SK-N-SH (cell line): ENCODE data around the gene IL11RA. TPM values are rescaled to one million over a fixed set of nuclear protein-coding genes. Genes with fewer than 3 reads are reported as not detected.

ENCODE experiments used
- CTCF ChIA-PET: fragments of 300-600, 350-600 bp; formaldehyde crosslinking; extraction: SDS; loops from one replicate; lab custom pipeline; 2021; lab: Yijun Ruan, JAX
- POLR2A ChIA-PET: fragments of 350-600 bp; sonication (Branson Sonifier 250); formaldehyde crosslinking; extraction: SDS; loops from one replicate; lab custom pipeline; 2020; ENCODE audit warnings: antibody characterized with exemption, inconsistent platforms; lab: Yijun Ruan, JAX
- DNase-seq: peaks from one replicate; pipeline ENCODE4 v3.0.0; 2012
- H2AFZ ChIP-seq: fragments of 200-600 bp; sonication (generic); 2 replicates; pipeline ENCODE4 v1.8.1; 2016; ENCODE audit warnings: antibody characterized with exemption, mild to moderate bottlenecking, low read depth
- H3F3A ChIP-seq: fragments of 200-600 bp; sonication (generic); replicated peaks from 2 replicates; pipeline ENCODE3; 2016; ENCODE audit warnings: antibody characterized with exemption, mild to moderate bottlenecking; ENCODE audit not compliant: insufficient read depth
- H3K27ac ChIP-seq, 2 experiments: fragments of 200-500 bp in 1 of 2; fragments of 200-600 bp in 1 of 2; sonication (Bioruptor generic) in 1 of 2; sonication (generic), shearing (Covaris generic) in 1 of 2; 2 replicates each; pipeline versions ENCODE4 v1.5.1 to v1.6.1; 2014 to 2016; ENCODE audit warnings: low read depth in 2 of 2, inconsistent platforms in 1 of 2, low read length in 1 of 2, mild to moderate bottlenecking in 1 of 2, mixed read lengths in 1 of 2
- H3K27me3 ChIP-seq: fragments of 200-600 bp; sonication (generic), shearing (Covaris generic); 2 replicates; pipeline ENCODE4 v1.6.1; 2016; ENCODE audit warnings: mixed run types; ENCODE audit not compliant: insufficient read depth
- H3K36me3 ChIP-seq, 2 experiments: fragments of 200-500 bp in 1 of 2; fragments of 200-600 bp in 1 of 2; sonication (Bioruptor generic) in 1 of 2; sonication (generic) in 1 of 2; replicated peaks in 1 of 2; 2 replicates each; pipeline versions ENCODE3 to v1.5.1; 2014 to 2016; ENCODE audit warnings: low read length in 1 of 2, mild to moderate bottlenecking in 1 of 2; ENCODE audit not compliant: insufficient read depth in 2 of 2, control insufficient read depth in 1 of 2
- H3K4me1 ChIP-seq, 2 experiments: fragments of 200-500 bp in 1 of 2; fragments of 200-600 bp in 1 of 2; sonication (Bioruptor generic) in 1 of 2; sonication (generic), shearing (Covaris generic) in 1 of 2; 2 replicates each; pipeline versions ENCODE4 v1.5.1 to v1.6.1; 2014 to 2016; ENCODE audit warnings: low read depth in 1 of 2, low read length in 1 of 2, mixed run types in 1 of 2; ENCODE audit not compliant: insufficient read depth in 2 of 2, control insufficient read depth in 1 of 2
- H3K4me2 ChIP-seq: fragments of 200-600 bp; sonication (generic), shearing (Covaris generic); 2 replicates; pipeline ENCODE4 v1.6.1; 2017; ENCODE audit warnings: mixed run types
- H3K4me3 ChIP-seq, 2 experiments: fragments of 200-500 bp in 1 of 2; fragments of 200-600 bp in 1 of 2; sonication (Bioruptor generic) in 1 of 2; sonication (generic), shearing (Covaris generic) in 1 of 2; 2 replicates each; pipeline versions ENCODE4 v1.5.1 to v1.8.1; 2014 to 2016; ENCODE audit warnings: low read depth in 2 of 2, inconsistent platforms in 1 of 2, low read length in 1 of 2, mild to moderate bottlenecking in 1 of 2, mixed read lengths in 1 of 2, moderate library complexity in 1 of 2
- H3K79me2 ChIP-seq: fragments of 200-600 bp; sonication (generic); 2 replicates; pipeline ENCODE4 v1.8.1; 2017; ENCODE audit warnings: mild to moderate bottlenecking; ENCODE audit not compliant: insufficient read depth
- H3K9ac ChIP-seq: fragments of 200-600 bp; sonication (generic); 2 replicates; pipeline ENCODE4 v1.6.1; 2017; ENCODE audit warnings: mixed run types
- H3K9me2 ChIP-seq: fragments of 200-600 bp; sonication (generic); 2 replicates; pipeline ENCODE4 v1.6.1; 2017; ENCODE audit warnings: mixed run types
- H3K9me3 ChIP-seq: fragments of 200-600 bp; sonication (generic); 2 replicates; pipeline ENCODE4 v1.6.1; 2017; ENCODE audit warnings: mixed run types, mild to moderate bottlenecking, moderate library complexity
- H4K20me1 ChIP-seq: fragments of 200-600 bp; sonication (generic); 2 replicates; pipeline ENCODE4 v1.6.1; 2017; ENCODE audit warnings: mild to moderate bottlenecking, mixed run types; ENCODE audit not compliant: insufficient read depth
- CHD2 ChIP-seq: fragments of 150-350 bp; IDR thresholded peaks from 2 replicates; pipeline ENCODE4 v1.6.1; 2018; ENCODE audit warnings: low read length; ENCODE audit not compliant: partially characterized antibody
- ELF1 ChIP-seq: IDR thresholded peaks from 2 replicates; pipeline ENCODE4 v1.4.0; 2012
- EP300 ChIP-seq, 2 experiments: IDR thresholded peaks; 2 replicates each; pipeline versions ENCODE4 v1.4.0 to v1.6.1; 2012; ENCODE audit warnings: borderline replicate concordance in 1 of 2, low read depth in 1 of 2, low read length in 1 of 2
- EZH2phosphoT487 ChIP-seq: fragments of 200-600 bp; sonication (generic); IDR thresholded peaks from 2 replicates; pipeline ENCODE4 v1.6.1; 2017; ENCODE audit warnings: low read depth, mixed run types, mild to moderate bottlenecking, antibody characterized with exemption, moderate library complexity, borderline replicate concordance
- FOSL2 ChIP-seq: IDR thresholded peaks from 2 replicates; pipeline ENCODE4 v1.4.0; 2012; ENCODE audit warnings: low read depth, mild to moderate bottlenecking, moderate library complexity, borderline replicate concordance
- FOXJ3 ChIP-seq: sonication (generic); formaldehyde crosslinking; IDR thresholded peaks from 2 replicates; pipeline ENCODE4 v1.5.1; 2020; ENCODE audit warnings: mild to moderate bottlenecking, missing genetic modification reagents
- JUND ChIP-seq: IDR thresholded peaks from 2 replicates; pipeline ENCODE4 v1.4.0; 2012
- RAD21 ChIP-seq: IDR thresholded peaks from 2 replicates; pipeline ENCODE4 v1.6.1; 2012; ENCODE audit warnings: mild to moderate bottlenecking, low read length
- RCOR1 ChIP-seq: fragments of 150-350 bp; IDR thresholded peaks from 2 replicates; pipeline ENCODE4 v1.6.1; 2017; ENCODE audit warnings: antibody characterized with exemption, low read length
- REST ChIP-seq: IDR thresholded peaks from 2 replicates; pipeline ENCODE4 v1.6.1; 2012; ENCODE audit warnings: mild to moderate bottlenecking, low read depth, low read length, moderate library complexity
- TCF12 ChIP-seq: IDR thresholded peaks from 2 replicates; pipeline ENCODE4 v1.4.0; 2012
- USF2 ChIP-seq: fragments of 150-350 bp; IDR thresholded peaks from 2 replicates; pipeline ENCODE4 v1.6.1; 2017; ENCODE audit warnings: antibody characterized with exemption, low read length, low read depth, borderline replicate concordance
- YY1 ChIP-seq: IDR thresholded peaks from 2 replicates; pipeline ENCODE4 v1.4.0; 2012; ENCODE audit warnings: low read depth, mild to moderate bottlenecking
- ZBTB33 ChIP-seq: IDR thresholded peaks from 2 replicates; pipeline ENCODE4 v1.4.0; 2012; ENCODE audit warnings: low read depth, borderline replicate concordance
- WGBS: methylation state at CpG from one replicate; pipeline ENCODE4 v1.1.6; 2017; ENCODE audit warnings: low lambda C conversion rate; 5-methylcytosine and 5-hydroxymethylcytosine counted together
- polyA plus RNA-seq, 3 experiments: library from polyadenylated mRNA; depleted of rRNA; stranded (reverse); fragments of >200 nt; gene quantifications; 2 replicates each; pipeline ENCODE4 v1.2.3, GENCODE V29; 2012

Gene IL11RA
- polyA plus RNA-seq, 1 of the 3 experiments (the other 2 are of a cell fraction), result 16.5 TPM

- no peak for TF ChIP-seq EP300 (IDR thresholded peaks at IDR 0.05; ENCODE audit: borderline replicate concordance in 1 of 2, low read depth in 1 of 2, low read length in 1 of 2)
- TF ChIP-seq EZH2phosphoT487, result no peak
- no peak for TF ChIP-seq RCOR1
- no peak for TF ChIP-seq USF2
- no peak for TF ChIP-seq REST
- no peak for TF ChIP-seq RAD21
- no peak for TF ChIP-seq TCF12
- no peak for TF ChIP-seq FOSL2
- no peak for TF ChIP-seq CHD2
- no peak for TF ChIP-seq JUND
- TF ChIP-seq FOXJ3, result no peak
- TF ChIP-seq YY1, result no peak
- TF ChIP-seq ZBTB33, result no peak
- no peak for TF ChIP-seq ELF1
- Histone ChIP-seq H4K20me1 (no peaks in the 10 kb centered on the region), H3K9ac (no peak overlapping the region), H3K27me3 (no peaks in the 10 kb centered on the region), H3K4me2 (peak overlapping the region; percentile 87), H3K27ac (no peak overlapping the region), H3K36me3 (peaks cover 0 to 11% of the 10 kb centered on the region in 2 experiments), H3K79me2 (peaks cover 10% of the 10 kb centered on the region; the same call in 1 of the 2 replicates), H3K4me3 (peak overlapping the region in 1 of 2 experiments; percentile 66; a peak in 2 of 4 replicates), H2AFZ (no peak overlapping the region), H3F3A (no peaks in the 10 kb centered on the region), H3K4me1 (peaks cover 0 to 30% of the 10 kb centered on the region in 2 experiments; a peak in 1 of 4 replicates), H3K9me3 (no peaks in the 10 kb centered on the region), H3K9me2 (no peaks in the 10 kb centered on the region)
- ChIA-PET POLR2A (interaction anchor here (0.6 to 1.6 kb wide), 3 partner anchors 10 to 28 kb away, joined by 3 read pairs; partner anchors contain the start of genes DCTN3 and SIGMAR1), CTCF (interaction anchor here (0.7 to 8.8 kb wide), 11 partner anchors 7 to 110 kb away, joined by 3 to 256 read pairs (median 11); partner anchors contain the start of genes ARID3C and SIGMAR1)
- 100% methylated on average over 2 of the region's 20 CpGs for WGBS
- DNase-seq, result no peak
Observed at GRCh38 chr9:34610434-34611206, 41.4 kb upstream of the IL11RA start.
